ENCODE measurements around the gene NIF3L1.
"Not testable (repeated sequence)": the region's sequence is repeated elsewhere in the genome, so short reads cannot be mapped to it uniquely, and the experiment has no call there.

Gene NIF3L1

DNA sequence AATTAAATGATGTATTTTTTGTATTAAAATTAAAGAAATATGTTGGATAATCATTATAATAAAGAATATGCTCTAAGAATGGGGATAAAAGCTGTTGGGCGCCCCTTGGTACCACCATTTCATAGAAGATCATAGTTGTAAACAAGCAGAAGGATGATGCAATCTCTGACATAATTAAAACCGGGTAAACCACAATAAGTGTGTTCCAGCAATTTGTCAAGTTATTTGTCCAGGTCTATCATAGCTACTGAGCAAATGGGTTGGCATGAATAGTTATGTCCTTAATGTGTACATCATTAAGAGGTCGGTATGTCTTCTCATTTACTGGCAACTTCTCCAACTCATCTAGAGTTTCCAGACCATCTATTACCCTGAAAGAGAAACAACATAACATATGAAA lies 18.0 kb upstream of the NIF3L1 start:
- TF ChIP-seq ARNTL (CRISPR knock-in tag; IDR thresholded peaks at IDR 0.05; ENCODE audit: borderline replicate concordance, low read depth) (no peak), RARB (CRISPR knock-in tag; IDR thresholded peaks at IDR 0.05) (no peak), CSDC2 (CRISPR knock-in tag; IDR thresholded peaks at IDR 0.05) (no peak), ESRRG (CRISPR knock-in tag; IDR thresholded peaks at IDR 0.05) (no peak), ZFP30 (CRISPR knock-in tag; IDR thresholded peaks at IDR 0.05) (no peak), TOX (CRISPR knock-in tag; IDR thresholded peaks at IDR 0.05; ENCODE audit: borderline replicate concordance) (no peak), ZNF70 (CRISPR knock-in tag; IDR thresholded peaks at IDR 0.05) (no peak), ISL1 (CRISPR knock-in tag; IDR thresholded peaks at IDR 0.05) (no peak), ZNF8 (CRISPR knock-in tag; IDR thresholded peaks at IDR 0.05) (no peak), ZC3H10 (CRISPR knock-in tag; IDR thresholded peaks at IDR 0.05) (no peak)
- TF ChIP-seq, protein P1, sequence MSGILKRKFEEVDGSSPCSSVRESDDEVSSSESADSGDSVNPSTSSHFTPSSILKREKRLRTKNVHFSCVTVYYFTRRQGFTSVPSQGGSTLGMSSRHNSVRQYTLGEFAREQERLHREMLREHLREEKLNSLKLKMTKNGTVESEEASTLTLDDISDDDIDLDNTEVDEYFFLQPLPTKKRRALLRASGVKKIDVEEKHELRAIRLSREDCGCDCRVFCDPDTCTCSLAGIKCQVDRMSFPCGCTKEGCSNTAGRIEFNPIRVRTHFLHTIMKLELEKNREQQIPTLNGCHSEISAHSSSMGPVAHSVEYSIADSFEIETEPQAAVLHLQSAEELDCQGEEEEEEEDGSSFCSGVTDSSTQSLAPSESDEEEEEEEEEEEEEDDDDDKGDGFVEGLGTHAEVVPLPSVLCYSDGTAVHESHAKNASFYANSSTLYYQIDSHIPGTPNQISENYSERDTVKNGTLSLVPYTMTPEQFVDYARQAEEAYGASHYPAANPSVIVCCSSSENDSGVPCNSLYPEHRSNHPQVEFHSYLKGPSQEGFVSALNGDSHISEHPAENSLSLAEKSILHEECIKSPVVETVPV (CRISPR knock-in tag; IDR thresholded peaks at IDR 0.05): no peak
- TF ChIP-seq, protein P2, sequence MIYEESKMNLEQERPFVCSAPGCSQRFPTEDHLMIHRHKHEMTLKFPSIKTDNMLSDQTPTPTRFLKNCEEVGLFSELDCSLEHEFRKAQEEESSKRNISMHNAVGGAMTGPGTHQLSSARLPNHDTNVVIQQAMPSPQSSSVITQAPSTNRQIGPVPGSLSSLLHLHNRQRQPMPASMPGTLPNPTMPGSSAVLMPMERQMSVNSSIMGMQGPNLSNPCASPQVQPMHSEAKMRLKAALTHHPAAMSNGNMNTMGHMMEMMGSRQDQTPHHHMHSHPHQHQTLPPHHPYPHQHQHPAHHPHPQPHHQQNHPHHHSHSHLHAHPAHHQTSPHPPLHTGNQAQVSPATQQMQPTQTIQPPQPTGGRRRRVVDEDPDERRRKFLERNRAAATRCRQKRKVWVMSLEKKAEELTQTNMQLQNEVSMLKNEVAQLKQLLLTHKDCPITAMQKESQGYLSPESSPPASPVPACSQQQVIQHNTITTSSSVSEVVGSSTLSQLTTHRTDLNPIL (CRISPR knock-in tag; IDR thresholded peaks at IDR 0.05; ENCODE audit: low read depth): no peak
- ATAC-seq: no peak

DNA sequence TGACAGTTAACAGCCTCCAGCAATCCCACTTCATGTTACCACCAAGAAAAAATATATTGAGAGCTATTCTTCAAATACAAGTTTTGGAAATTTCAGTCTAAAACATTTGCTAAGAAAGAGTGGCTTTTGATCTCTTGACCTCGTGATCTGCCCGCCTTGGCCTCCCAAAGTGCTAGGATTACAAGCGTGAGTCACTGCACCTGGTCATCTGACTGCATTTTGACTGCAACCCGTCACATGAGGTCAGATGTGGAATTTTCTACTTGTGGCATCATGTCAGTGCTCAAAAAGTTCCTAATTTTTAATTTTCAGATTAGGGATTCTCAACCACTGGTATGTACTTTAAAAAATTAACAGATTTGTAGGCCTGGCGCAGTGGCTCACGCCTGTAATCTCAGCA lies 15.6 kb upstream of the NIF3L1 start:
- no peak for ATAC-seq
- TF ChIP-seq, protein P1 (CRISPR knock-in tag; IDR thresholded peaks at IDR 0.05): no peak

DNA sequence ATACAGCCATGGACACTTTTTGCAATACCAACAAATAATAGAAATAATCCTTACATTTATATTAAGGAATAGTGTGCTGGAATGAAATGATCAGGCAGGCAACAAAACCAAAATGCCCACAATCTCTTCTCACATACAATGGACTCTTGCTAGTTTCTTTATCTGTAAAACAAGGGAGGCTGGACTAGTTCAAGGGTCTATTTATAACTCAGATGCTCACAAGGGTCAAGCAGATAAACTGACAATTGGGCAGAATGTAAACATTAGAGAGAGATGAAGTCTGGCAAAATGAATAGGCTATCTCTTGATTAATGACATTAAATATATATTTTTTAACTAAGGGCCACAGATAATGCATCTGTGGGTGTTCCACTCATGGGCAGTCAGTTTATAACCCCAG lies 11.7 kb upstream of the NIF3L1 start:
- TF ChIP-seq ESRRG (CRISPR knock-in tag; IDR thresholded peaks at IDR 0.05): no peak
- no peak for TF ChIP-seq ZFP3 (CRISPR knock-in tag; IDR thresholded peaks at IDR 0.05)
- no peak for TF ChIP-seq ZNF8 (CRISPR knock-in tag; IDR thresholded peaks at IDR 0.05)
- no peak for TF ChIP-seq CSDC2 (CRISPR knock-in tag; IDR thresholded peaks at IDR 0.05)
- TF ChIP-seq ZC3H10 (CRISPR knock-in tag; IDR thresholded peaks at IDR 0.05): no peak
- no peak for ATAC-seq

DNA sequence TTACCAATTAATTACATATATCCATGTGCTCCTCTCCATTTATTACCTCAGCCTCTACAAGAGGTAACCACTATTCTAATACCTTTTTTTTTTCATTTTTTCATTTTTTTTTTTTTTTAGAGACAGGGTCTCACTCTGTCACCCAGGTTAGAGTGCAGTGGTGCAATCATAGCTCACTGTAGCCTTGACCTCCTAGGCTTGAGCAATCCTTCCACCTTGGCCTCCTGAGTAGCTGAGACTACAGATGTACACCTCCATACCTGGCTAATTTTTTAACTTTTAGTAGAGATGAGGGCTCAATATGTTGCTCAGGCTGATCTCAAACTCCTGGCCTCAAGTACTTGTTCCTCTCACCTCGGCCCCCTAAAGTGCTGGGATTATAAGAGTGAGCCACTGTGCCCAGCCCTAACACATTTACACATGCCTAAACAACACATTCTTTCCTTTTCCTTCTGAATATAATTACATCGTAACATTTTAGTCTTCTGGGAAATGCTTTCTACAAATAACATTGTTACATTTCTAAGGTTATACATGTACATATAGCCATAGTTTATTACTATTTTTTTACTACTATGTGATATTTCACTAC lies 10.8 kb upstream of the NIF3L1 start:
- TF ChIP-seq, protein P1 (CRISPR knock-in tag; IDR thresholded peaks at IDR 0.05): no peak
- TF ChIP-seq ZNF8 (CRISPR knock-in tag; IDR thresholded peaks at IDR 0.05): no peak
- no peak for TF ChIP-seq BACH2 (CRISPR knock-in tag; IDR thresholded peaks at IDR 0.05; ENCODE audit: borderline replicate concordance)
- no peak for TF ChIP-seq RARB (CRISPR knock-in tag; IDR thresholded peaks at IDR 0.05)
- TF ChIP-seq SNAI2 (CRISPR knock-in tag; IDR thresholded peaks at IDR 0.05): no peak
- no peak for TF ChIP-seq PPARA (CRISPR knock-in tag; IDR thresholded peaks at IDR 0.05; ENCODE audit: borderline replicate concordance)
- no peak for TF ChIP-seq ZC3H10 (CRISPR knock-in tag; IDR thresholded peaks at IDR 0.05)
- no peak for TF ChIP-seq ZFP30 (CRISPR knock-in tag; IDR thresholded peaks at IDR 0.05)
- TF ChIP-seq, protein P3, sequence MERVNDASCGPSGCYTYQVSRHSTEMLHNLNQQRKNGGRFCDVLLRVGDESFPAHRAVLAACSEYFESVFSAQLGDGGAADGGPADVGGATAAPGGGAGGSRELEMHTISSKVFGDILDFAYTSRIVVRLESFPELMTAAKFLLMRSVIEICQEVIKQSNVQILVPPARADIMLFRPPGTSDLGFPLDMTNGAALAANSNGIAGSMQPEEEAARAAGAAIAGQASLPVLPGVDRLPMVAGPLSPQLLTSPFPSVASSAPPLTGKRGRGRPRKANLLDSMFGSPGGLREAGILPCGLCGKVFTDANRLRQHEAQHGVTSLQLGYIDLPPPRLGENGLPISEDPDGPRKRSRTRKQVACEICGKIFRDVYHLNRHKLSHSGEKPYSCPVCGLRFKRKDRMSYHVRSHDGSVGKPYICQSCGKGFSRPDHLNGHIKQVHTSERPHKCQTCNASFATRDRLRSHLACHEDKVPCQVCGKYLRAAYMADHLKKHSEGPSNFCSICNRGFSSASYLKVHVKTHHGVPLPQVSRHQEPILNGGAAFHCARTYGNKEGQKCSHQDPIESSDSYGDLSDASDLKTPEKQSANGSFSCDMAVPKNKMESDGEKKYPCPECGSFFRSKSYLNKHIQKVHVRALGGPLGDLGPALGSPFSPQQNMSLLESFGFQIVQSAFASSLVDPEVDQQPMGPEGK (CRISPR knock-in tag; IDR thresholded peaks at IDR 0.05; ENCODE audit: borderline replicate concordance): no peak
- no peak for TF ChIP-seq OSR1 (CRISPR knock-in tag; IDR thresholded peaks at IDR 0.05)
- TF ChIP-seq CSDC2 (CRISPR knock-in tag; IDR thresholded peaks at IDR 0.05): no peak
- no peak for ATAC-seq

DNA sequence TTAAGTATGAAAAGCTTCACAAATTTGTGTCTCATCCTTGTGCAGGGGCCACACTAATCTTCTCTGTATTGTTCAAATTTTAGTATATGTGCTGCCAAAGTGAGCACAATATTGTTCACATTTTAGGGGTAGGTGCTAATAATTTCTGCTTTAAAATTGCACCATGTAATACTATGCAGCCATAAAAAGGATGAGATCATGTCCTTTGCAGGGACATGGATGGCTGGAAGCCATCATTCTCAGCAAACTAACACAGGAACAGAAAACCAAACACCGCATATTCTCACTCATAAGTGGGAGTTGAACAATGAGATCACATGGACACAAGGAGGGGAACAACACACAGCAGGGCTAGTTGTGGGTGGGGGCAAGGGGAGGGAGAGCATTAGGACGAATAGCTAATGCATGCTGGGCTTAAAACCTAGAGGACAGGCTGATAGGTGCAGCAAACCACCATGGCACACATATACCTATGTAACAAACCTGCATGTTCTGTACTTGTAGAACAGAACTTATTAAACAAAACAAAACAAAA lies 7.4 kb upstream of the NIF3L1 start:
- not testable (repeated sequence) for ATAC-seq

Data from SK-N-SH treated with all-trans-retinoic acid at 6 μM for 48 hours (cell line).